Activated naive CD4-positive, alpha-beta T cell treated with anti-CD3 and anti-CD28 coated beads, Interleukin-2, amount 50 U/mL, for 72 hours (primary cell): ENCODE data around the gene HECTD1. TPM values are rescaled to one million over a fixed set of nuclear protein-coding genes. Genes with fewer than 3 reads are reported as not detected.
"Not testable (repeated sequence)": the region's sequence is repeated elsewhere in the genome, so short reads cannot be mapped to it uniquely, and the experiment has no call there.

Source experiments
- ATAC-seq, 2 donors: fragments of 150-1000 bp; cut with Tn5 transposase; 2 replicates each; pipeline ENCODE4 v1.10.0; 2021; ENCODE audit warnings: mild to moderate bottlenecking in 2 of 2, moderate library complexity in 2 of 2
- DNase-seq, 2 donors: peaks; one replicate each; pipeline ENCODE4 v3.0.0; 2021 to 2022; ENCODE audit warnings: low spot score in 2 of 2
- H3K27ac Mint-ChIP-seq, 2 donors: one replicate each; pipeline ENCODE4 v1.8.0; 2022; ENCODE audit warnings: mild to moderate bottlenecking in 2 of 2, mixed read lengths in 2 of 2
- H3K36me3 Mint-ChIP-seq, 2 donors: one replicate each; pipeline ENCODE4 v1.8.0; 2022; ENCODE audit warnings: mixed read lengths in 2 of 2
- H3K9me3 Mint-ChIP-seq, 2 donors: one replicate each; pipeline ENCODE4 v1.8.0; 2022; ENCODE audit warnings: mixed read lengths in 2 of 2
- total RNA-seq, 2 donors: library from RNA; stranded (reverse); gene quantifications; one replicate each; pipeline ENCODE4 v1.2.3, GENCODE V29; 2022

HECTD1 gene
- total RNA-seq, 2 donors from 2014 or later = 75.5 to 87.5 TPM

DNA sequence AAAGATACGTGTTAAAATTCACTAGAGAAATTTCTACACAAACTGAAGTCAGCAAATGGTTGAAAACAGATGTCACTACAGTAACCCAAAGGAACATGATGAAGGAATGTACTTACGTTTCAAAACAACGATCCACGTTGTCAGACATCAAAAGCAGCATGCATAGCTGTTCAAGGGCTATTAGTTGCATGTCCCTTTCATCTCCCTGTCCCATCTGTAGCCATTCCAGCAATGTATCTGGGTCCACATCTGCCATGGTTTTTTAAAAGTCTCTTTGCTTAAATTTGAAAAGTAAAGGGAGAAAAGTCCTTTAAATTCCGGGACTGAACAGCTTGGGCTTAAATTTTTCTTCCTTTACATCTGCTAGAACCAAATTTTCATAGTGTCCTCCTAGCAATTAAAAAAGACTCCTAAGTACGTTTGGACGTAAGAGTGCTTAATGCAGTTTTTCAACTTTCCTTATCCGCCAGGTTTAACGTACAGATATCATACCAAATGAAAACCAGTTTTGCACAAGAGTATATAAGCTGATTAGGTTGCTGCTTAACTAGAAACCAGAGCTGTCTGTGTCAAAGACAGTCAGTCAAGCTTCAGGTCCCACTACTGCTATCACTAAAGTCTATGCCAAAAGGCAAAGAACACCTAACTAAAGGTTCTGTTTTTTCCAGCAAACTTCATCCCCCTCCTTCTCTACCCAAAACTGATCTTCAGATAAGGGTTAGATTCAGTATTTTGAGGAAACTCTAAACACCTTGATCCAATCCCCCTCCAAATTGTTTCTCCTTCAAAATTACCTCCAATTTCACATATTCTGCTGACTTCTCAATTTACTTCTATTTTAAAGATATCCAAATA lies 1.7 kb downstream of the HECTD1 start:
- no peak for DNase-seq

GRCh38 chr14:31204593-31205534 lies 2.7 kb downstream of the HECTD1 start:
- Mint-ChIP-seq H3K9me3 (no peaks in the 10 kb centered on the region), H3K36me3 (peaks cover 6 to 23% of the 10 kb centered on the region in 2 donors), H3K27ac (peak overlapping the region in 1 of 2 donors; percentile 46)
- ATAC-seq (no peak), DNase-seq (no peak)

More for the DNA sequence above, 1.7 kb downstream of the HECTD1 start:
- ATAC-seq = no peak
- Mint-ChIP-seq H3K27ac (peak overlapping the region; percentile 84 to 99), H3K36me3 (peaks cover 6 to 18% of the 10 kb centered on the region in 2 donors), H3K9me3 (no peaks in the 10 kb centered on the region)

DNA sequence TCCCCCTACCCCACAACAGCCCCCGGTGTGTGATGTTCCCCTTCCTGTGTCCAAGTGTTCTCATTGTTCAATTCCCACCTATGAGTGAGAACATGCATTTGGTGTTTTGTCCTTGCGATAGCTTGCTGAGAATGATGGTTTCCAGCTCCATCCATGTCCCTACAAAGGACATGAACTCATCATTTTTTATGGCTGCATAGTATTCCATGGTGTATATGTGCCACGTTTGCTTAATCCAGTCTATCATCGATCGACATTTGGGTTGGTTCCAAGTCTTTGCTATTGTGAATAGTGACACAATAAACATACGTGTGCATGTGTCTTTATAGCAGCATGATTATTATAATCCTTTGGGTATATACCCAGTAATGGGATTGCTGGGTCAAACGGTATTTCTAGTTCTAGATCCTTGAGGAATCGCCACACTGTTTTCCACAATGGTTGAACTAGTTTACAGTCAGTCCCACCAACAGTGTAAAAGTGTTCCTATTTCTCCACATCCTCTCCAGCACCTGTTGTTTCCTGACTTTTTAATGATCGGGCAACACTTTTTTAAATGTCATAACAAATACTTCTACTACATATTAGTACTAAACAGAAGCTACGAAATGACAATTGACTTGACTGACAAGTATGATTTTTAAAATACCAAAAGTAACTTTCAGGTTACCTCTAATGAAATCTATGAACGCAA lies 3.5 kb downstream of the HECTD1 start:
- H3K27ac Mint-ChIP-seq, ATAC-seq, DNase-seq, H3K9me3 Mint-ChIP-seq: not testable (repeated sequence)
- H3K36me3 Mint-ChIP-seq = peaks cover 6 to 27% of the 10 kb centered on the region in 2 donors

DNA sequence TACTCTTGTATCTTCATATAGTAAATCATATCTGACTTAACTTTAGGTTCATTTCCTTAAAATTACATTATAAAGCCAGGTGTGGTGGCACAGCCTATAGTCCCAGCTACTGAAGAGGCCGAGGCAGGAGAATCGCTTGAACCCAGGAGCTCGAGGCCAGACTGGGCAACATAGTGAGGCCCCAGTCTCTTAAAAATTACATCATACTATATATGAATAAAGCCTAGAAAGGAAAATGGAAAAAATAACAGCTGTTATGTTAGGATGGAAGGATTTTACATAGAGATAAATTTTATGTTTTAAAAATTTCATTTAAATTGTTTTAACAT lies 4.2 kb downstream of the HECTD1 start:
- H3K9me3 Mint-ChIP-seq = no peaks in the 10 kb centered on the region
- peaks cover 6 to 27% of the 10 kb centered on the region in 2 donors for H3K36me3 Mint-ChIP-seq
- DNase-seq = no peak
- ATAC-seq = no peak
- no peak overlapping the region for H3K27ac Mint-ChIP-seq

- H3K36me3 Mint-ChIP-seq = peaks cover 4 to 27% of the 10 kb centered on the region in 2 donors
- no peak overlapping the region for H3K27ac Mint-ChIP-seq
Observed at GRCh38 chr14:31201111-31201510, 6.5 kb downstream of the HECTD1 start.

GRCh38 chr14:31200702-31200990 lies 6.9 kb downstream of the HECTD1 start:
- Mint-ChIP-seq H3K9me3 (no peaks in the 10 kb centered on the region), H3K36me3 (peaks cover 0 to 27% of the 10 kb centered on the region in 2 donors), H3K27ac (no peak overlapping the region)
- DNase-seq = no peak
- ATAC-seq = no peak

More at GRCh38 chr14:31201111-31201510, 6.5 kb downstream of the HECTD1 start:
- DNase-seq (no peak), ATAC-seq (no peak)
- no peaks in the 10 kb centered on the region for H3K9me3 Mint-ChIP-seq

GRCh38 chr14:31197671-31198070 lies 9.9 kb downstream of the HECTD1 start:
- DNase-seq (no peak), ATAC-seq (peak in 1 of 2 donors; percentile 38)
- H3K27ac Mint-ChIP-seq = no peak overlapping the region
- peaks cover 0 to 12% of the 10 kb centered on the region in 2 donors for H3K36me3 Mint-ChIP-seq
- H3K9me3 Mint-ChIP-seq = no peaks in the 10 kb centered on the region

- ATAC-seq (no peak), DNase-seq (no peak)
- Mint-ChIP-seq H3K36me3 (peaks cover 0 to 12% of the 10 kb centered on the region in 2 donors), H3K27ac (no peak overlapping the region), H3K9me3 (no peaks in the 10 kb centered on the region)
Observed at GRCh38 chr14:31196839-31197492, 10.6 kb downstream of the HECTD1 start.

GRCh38 chr14:31194661-31195060 lies 12.9 kb downstream of the HECTD1 start:
- Mint-ChIP-seq H3K27ac (no peak overlapping the region), H3K9me3 (no peaks in the 10 kb centered on the region), H3K36me3 (peaks cover 0 to 2% of the 10 kb centered on the region in 2 donors)
- DNase-seq = no peak
- no peak for ATAC-seq

DNA sequence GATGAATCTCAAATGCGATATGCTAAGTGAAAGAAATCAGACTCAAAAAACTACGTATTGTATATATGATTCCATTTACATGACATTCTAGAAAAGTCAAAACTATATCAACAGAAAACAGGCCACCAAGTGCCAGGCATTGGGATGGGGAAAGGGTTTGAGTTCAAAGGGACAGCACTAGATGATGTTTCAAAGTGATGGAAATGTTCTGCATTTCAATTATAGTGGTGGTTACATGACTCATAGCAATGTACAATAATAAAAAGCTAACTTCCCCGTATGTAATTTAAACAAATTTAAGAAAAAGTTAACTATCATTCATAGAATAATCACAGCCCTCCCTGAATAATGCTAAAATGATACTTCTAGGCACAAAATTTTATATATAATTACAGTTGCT lies 13.5 kb downstream of the HECTD1 start:
- H3K9me3 Mint-ChIP-seq = no peaks in the 10 kb centered on the region
- DNase-seq (no peak), ATAC-seq (peak; percentile 79 to 84)
- H3K36me3 Mint-ChIP-seq = no peaks in the 10 kb centered on the region
- H3K27ac Mint-ChIP-seq = no peak overlapping the region

GRCh38 chr14:31192544-31192943 lies 15.0 kb downstream of the HECTD1 start:
- not testable (repeated sequence) for H3K9me3 Mint-ChIP-seq, H3K27ac Mint-ChIP-seq, DNase-seq, ATAC-seq, H3K36me3 Mint-ChIP-seq

DNA sequence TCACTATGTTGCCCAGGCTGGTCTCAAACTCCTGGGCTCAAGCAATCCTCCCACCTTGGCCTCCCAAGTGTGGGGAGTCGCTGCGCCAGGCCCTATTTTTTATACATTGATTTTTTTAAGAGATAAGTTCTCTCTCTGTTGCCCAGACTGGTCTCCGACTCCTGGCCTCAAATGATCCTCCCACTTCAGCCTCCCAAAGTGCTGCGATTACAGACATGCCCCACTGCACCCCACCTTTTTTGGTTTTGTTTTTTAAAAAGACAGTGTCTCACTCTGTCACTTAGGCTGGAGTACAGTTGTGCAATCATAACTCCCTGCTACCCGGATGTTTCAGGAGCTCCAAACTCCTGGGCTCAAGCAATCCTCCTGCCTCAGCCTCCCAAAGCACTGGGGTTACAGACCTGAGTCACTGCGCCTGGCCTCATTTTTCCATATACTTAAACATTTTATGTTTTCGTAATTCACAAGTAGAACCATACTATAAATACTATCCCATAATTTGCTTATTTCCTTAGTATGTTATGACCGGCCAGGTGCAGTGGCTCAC lies 16.8 kb downstream of the HECTD1 start:
- no peaks in the 10 kb centered on the region for H3K9me3 Mint-ChIP-seq
- H3K27ac Mint-ChIP-seq = no peak overlapping the region
- peaks cover 0 to 5% of the 10 kb centered on the region in 2 donors for H3K36me3 Mint-ChIP-seq
- DNase-seq = no peak
- no peak for ATAC-seq

DNA sequence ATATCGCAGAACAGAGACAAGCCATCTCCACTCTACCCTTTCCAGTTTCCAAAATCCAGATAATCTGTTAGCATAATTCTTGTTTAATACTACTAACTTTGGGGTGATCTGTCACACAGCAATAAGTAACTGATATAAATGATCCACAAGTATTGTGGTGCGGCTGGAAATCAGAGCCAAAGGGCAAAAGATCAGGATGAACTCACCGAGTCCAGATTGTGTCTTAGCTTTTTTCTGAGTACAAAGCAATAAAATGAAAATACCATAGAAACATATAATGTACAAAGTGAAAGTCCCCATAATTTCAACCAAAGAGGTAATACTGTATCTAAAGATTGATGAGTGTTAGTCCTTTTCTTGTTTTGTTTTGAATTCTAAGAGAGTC lies 17.4 kb downstream of the HECTD1 start:
- H3K9me3 Mint-ChIP-seq = no peaks in the 10 kb centered on the region
- H3K27ac Mint-ChIP-seq = no peak overlapping the region
- ATAC-seq = no peak
- H3K36me3 Mint-ChIP-seq = peaks cover 0 to 6% of the 10 kb centered on the region in 2 donors
- DNase-seq = no peak

DNA sequence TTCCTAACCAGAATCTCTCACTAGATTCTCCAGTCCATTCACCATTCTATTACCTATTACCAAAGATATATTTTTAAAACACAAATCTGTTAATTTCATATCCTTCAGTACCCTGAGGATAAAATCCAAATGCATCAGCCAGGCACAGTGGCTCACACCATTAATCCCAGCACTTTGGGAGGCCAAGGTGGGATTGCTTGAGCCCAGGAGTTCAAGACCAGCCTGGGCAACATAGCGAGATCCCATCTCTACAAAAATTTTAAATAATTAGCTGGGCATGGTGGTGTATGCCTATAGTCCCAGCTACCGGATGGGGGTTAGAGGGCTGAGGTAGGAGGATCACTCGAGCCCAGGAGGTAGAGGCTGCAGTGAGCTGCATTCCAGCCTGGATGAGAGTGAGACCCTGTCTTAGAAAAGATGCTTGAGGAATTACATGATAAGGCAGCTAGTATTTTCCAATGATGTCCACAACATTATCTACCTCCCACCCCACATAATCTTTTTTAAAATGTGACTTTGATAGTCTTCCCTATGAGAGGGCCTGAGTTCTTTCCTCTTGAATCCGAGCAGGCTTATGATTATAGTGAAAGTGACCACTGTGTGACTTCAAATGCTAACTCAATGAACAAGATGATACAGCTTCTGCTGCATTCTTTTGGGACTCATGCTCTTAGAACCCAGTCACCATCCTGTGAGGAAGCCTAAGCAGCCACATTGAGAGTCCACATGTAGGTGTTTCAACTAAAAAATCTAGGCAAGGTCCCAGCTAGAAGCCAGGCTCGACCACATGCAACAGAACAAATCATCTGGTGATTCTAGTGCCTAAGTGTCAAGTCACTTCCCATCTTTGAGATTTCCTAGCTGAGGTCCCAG lies 18.0 kb downstream of the HECTD1 start:
- H3K9me3 Mint-ChIP-seq = no peaks in the 10 kb centered on the region
- H3K27ac Mint-ChIP-seq = peak overlapping the region in 1 of 2 donors; percentile 22
- ATAC-seq = no peak
- DNase-seq = no peak
- H3K36me3 Mint-ChIP-seq = peaks cover 0 to 6% of the 10 kb centered on the region in 2 donors

DNA sequence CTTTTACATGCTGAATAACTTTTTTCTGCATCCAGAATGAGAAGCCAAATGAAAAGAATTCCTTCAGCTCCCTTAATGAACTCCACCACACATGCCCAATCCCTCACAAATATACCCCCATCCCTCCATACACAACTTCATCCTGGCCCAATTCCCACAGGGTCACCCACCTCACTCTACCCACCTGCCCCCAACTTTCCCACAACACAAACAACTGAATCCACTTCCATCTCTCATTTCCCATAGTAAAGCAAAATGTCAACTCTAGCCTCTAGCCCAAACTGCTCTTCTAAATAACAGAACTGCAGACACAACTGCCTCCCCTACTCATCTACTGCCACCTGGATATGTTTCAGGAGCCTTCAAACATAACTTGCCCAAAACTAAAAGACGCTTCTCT lies 18.8 kb downstream of the HECTD1 start:
- DNase-seq = no peak
- Mint-ChIP-seq H3K9me3 (no peaks in the 10 kb centered on the region), H3K36me3 (peaks cover 0 to 6% of the 10 kb centered on the region in 2 donors), H3K27ac (peak overlapping the region in 1 of 2 donors; percentile 22)
- no peak for ATAC-seq
